HEK293 (cell line): ENCODE measurements around the gene SMURF2.

Experiments
- AEBP2 ChIP-seq: fragments of 450-650 bp; formaldehyde crosslinking; IDR thresholded peaks from 2 replicates; pipeline ENCODE4 v1.5.1; 2016; ENCODE audit warnings: missing biosample characterization, missing genetic modification characterization, borderline replicate concordance
- TCF7L2 ChIP-seq: IDR thresholded peaks from 2 replicates; pipeline ENCODE4 v1.6.1; 2011; ENCODE audit warnings: low read depth, mild to moderate bottlenecking, inconsistent platforms, low read length, moderate library complexity, borderline replicate concordance
- WT1 ChIP-seq: fragments of 450-650 bp; formaldehyde crosslinking; IDR thresholded peaks from 2 replicates; pipeline ENCODE4 v1.5.1; 2016; ENCODE audit warnings: missing biosample characterization, missing genetic modification characterization
- ZEB2 ChIP-seq: fragments of 450-650 bp; formaldehyde crosslinking; IDR thresholded peaks from 2 replicates; pipeline ENCODE4 v1.5.1; 2016; ENCODE audit warnings: missing biosample characterization, missing genetic modification characterization
- ZNF311 ChIP-seq: fragments of 450-650 bp; formaldehyde crosslinking; IDR thresholded peaks from 2 replicates; pipeline ENCODE4 v1.5.1; 2017; ENCODE audit warnings: missing biosample characterization, missing genetic modification characterization, borderline replicate concordance
- ZNF324 ChIP-seq: fragments of 450-650 bp; formaldehyde crosslinking; IDR thresholded peaks from 2 replicates; pipeline ENCODE4 v1.5.1; 2016; ENCODE audit warnings: missing biosample characterization, missing genetic modification characterization
- ZNF350 ChIP-seq: fragments of 450-650 bp; formaldehyde crosslinking; IDR thresholded peaks from 2 replicates; pipeline ENCODE4 v1.5.0; 2017; ENCODE audit warnings: missing biosample characterization, mild to moderate bottlenecking, missing genetic modification characterization
- ZNF558 ChIP-seq: fragments of 450-650 bp; formaldehyde crosslinking; IDR thresholded peaks from 2 replicates; pipeline ENCODE4 v1.5.1; 2016; ENCODE audit warnings: missing biosample characterization, missing genetic modification characterization
- ZNF707 ChIP-seq: fragments of 450-650 bp; formaldehyde crosslinking; IDR thresholded peaks from 2 replicates; pipeline ENCODE4 v1.5.1; 2016; ENCODE audit warnings: missing biosample characterization, missing genetic modification characterization
- ZNF792 ChIP-seq: fragments of 450-650 bp; formaldehyde crosslinking; IDR thresholded peaks from 2 replicates; pipeline ENCODE4 v1.5.1; 2016; ENCODE audit warnings: missing biosample characterization, missing genetic modification characterization
- ZSCAN30 ChIP-seq: fragments of 450-650 bp; IDR thresholded peaks from 2 replicates; pipeline ENCODE4 v1.5.1; 2018; ENCODE audit warnings: missing biosample characterization, mild to moderate bottlenecking, missing genetic modification characterization, moderate library complexity
- TF ChIP-seq, protein P1 (sequence below): fragments of 450-650 bp; formaldehyde crosslinking; IDR thresholded peaks from 2 replicates; pipeline ENCODE4 v1.5.1; 2016; ENCODE audit warnings: missing biosample characterization, missing genetic modification characterization
- TF ChIP-seq, protein P2 (sequence below): fragments of 450-650 bp; formaldehyde crosslinking; IDR thresholded peaks from 2 replicates; pipeline ENCODE4 v1.5.1; 2016; ENCODE audit warnings: missing biosample characterization, missing genetic modification characterization

- TF ChIP-seq TCF7L2 (no peak), ZNF707 (tag by site-specific recombination) (no peak), AEBP2 (no peak), ZEB2 (no peak), ZNF311 (tag by site-specific recombination) (no peak), ZNF350 (tag by site-specific recombination) (no peak), ZSCAN30 (tag by site-specific recombination) (no peak), ZNF324 (tag by site-specific recombination) (no peak), WT1 (tag by site-specific recombination) (no peak), ZNF558 (tag by site-specific recombination) (no peak), ZNF792 (tag by site-specific recombination) (no peak)
- TF ChIP-seq, protein P1, sequence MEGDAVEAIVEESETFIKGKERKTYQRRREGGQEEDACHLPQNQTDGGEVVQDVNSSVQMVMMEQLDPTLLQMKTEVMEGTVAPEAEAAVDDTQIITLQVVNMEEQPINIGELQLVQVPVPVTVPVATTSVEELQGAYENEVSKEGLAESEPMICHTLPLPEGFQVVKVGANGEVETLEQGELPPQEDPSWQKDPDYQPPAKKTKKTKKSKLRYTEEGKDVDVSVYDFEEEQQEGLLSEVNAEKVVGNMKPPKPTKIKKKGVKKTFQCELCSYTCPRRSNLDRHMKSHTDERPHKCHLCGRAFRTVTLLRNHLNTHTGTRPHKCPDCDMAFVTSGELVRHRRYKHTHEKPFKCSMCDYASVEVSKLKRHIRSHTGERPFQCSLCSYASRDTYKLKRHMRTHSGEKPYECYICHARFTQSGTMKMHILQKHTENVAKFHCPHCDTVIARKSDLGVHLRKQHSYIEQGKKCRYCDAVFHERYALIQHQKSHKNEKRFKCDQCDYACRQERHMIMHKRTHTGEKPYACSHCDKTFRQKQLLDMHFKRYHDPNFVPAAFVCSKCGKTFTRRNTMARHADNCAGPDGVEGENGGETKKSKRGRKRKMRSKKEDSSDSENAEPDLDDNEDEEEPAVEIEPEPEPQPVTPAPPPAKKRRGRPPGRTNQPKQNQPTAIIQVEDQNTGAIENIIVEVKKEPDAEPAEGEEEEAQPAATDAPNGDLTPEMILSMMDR = no peak
- TF ChIP-seq, protein P2, sequence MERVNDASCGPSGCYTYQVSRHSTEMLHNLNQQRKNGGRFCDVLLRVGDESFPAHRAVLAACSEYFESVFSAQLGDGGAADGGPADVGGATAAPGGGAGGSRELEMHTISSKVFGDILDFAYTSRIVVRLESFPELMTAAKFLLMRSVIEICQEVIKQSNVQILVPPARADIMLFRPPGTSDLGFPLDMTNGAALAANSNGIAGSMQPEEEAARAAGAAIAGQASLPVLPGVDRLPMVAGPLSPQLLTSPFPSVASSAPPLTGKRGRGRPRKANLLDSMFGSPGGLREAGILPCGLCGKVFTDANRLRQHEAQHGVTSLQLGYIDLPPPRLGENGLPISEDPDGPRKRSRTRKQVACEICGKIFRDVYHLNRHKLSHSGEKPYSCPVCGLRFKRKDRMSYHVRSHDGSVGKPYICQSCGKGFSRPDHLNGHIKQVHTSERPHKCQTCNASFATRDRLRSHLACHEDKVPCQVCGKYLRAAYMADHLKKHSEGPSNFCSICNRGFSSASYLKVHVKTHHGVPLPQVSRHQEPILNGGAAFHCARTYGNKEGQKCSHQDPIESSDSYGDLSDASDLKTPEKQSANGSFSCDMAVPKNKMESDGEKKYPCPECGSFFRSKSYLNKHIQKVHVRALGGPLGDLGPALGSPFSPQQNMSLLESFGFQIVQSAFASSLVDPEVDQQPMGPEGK (tag by site-specific recombination) = no peak
Measured at GRCh38 chr17:64585146-64585545, 77.0 kb downstream of the SMURF2 start.
